ENCODE measurements around the gene IL2RA.
"Not testable (repeated sequence)": the region's sequence is repeated elsewhere in the genome, so short reads cannot be mapped to it uniquely, and the experiment has no call there.

Gene IL2RA

GRCh38 chr10:6011558-6011957 is 50.6 kb downstream of the IL2RA start:
- no peak for DNase-seq

GRCh38 chr10:6010569-6010968 is 51.6 kb downstream of the IL2RA start:
- DNase-seq = no peak

GRCh38 chr10:6009961-6010360 is 52.2 kb downstream of the IL2RA start:
- DNase-seq = no peak

- no peak for DNase-seq
Observed at GRCh38 chr10:6009150-6009549, 53.0 kb downstream of the IL2RA start.

- no peak for DNase-seq
Observed at GRCh38 chr10:6008497-6009142, 53.5 kb downstream of the IL2RA start.

- DNase-seq = no peak
Observed at GRCh38 chr10:6006991-6007390, 55.2 kb downstream of the IL2RA start.

- DNase-seq = no peak
Observed at GRCh38 chr10:6006546-6006945, 55.6 kb downstream of the IL2RA start.

- no peak for DNase-seq
Observed at GRCh38 chr10:6005856-6006395, 56.2 kb downstream of the IL2RA start.

GRCh38 chr10:6005161-6005804 is 56.9 kb downstream of the IL2RA start:
- not testable (repeated sequence) for DNase-seq

GRCh38 chr10:6002809-6003510 is 59.2 kb downstream of the IL2RA start:
- no peak for DNase-seq

GRCh38 chr10:5999440-6000165 is 62.6 kb downstream of the IL2RA start:
- DNase-seq = peak; percentile 26

GRCh38 chr10:5996696-5997095 is 65.5 kb downstream of the IL2RA start:
- DNase-seq = no peak

- no peak for DNase-seq
Observed at GRCh38 chr10:5992398-5992797, 69.8 kb downstream of the IL2RA start.

GRCh38 chr10:5991708-5992107 is 70.5 kb downstream of the IL2RA start:
- no peak for DNase-seq

- DNase-seq = no peak
Observed at GRCh38 chr10:5989756-5990155, 72.4 kb downstream of the IL2RA start.

GRCh38 chr10:5988336-5988920 is 73.7 kb downstream of the IL2RA start:
- no peak for DNase-seq

- no peak for DNase-seq
Observed at GRCh38 chr10:5987747-5988146, 74.4 kb downstream of the IL2RA start.

GRCh38 chr10:5985029-5985428 is 77.1 kb downstream of the IL2RA start:
- DNase-seq = no peak

GRCh38 chr10:5983774-5984173 is 78.4 kb downstream of the IL2RA start:
- no peak for DNase-seq

- DNase-seq = no peak
Observed at GRCh38 chr10:5981529-5981928, 80.6 kb downstream of the IL2RA start.

GRCh38 chr10:5978230-5978489 is 84.0 kb downstream of the IL2RA start:
- no peak for DNase-seq

- DNase-seq = peak; percentile 14
Observed at GRCh38 chr10:5977471-5978229, 84.5 kb downstream of the IL2RA start, which contains the start of gene IL15RA. Gene IL15RA, minus strand, starts transcription at chr10:5977543. Its CDS starts 51 bp downstream, at chr10:5977492.
